ENCODE data around the gene SLITRK2.
A peak's percentile ranks its signal among the peaks of the same experiment; 100 is the strongest.

The SLITRK2 gene

GRCh38 chrX:145818186-145819113, 821 bp downstream of the SLITRK2 start:
- no peak for DNase-seq (ENCODE audit: low read depth)
- TF ChIP-seq, protein P1, sequence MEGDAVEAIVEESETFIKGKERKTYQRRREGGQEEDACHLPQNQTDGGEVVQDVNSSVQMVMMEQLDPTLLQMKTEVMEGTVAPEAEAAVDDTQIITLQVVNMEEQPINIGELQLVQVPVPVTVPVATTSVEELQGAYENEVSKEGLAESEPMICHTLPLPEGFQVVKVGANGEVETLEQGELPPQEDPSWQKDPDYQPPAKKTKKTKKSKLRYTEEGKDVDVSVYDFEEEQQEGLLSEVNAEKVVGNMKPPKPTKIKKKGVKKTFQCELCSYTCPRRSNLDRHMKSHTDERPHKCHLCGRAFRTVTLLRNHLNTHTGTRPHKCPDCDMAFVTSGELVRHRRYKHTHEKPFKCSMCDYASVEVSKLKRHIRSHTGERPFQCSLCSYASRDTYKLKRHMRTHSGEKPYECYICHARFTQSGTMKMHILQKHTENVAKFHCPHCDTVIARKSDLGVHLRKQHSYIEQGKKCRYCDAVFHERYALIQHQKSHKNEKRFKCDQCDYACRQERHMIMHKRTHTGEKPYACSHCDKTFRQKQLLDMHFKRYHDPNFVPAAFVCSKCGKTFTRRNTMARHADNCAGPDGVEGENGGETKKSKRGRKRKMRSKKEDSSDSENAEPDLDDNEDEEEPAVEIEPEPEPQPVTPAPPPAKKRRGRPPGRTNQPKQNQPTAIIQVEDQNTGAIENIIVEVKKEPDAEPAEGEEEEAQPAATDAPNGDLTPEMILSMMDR (IDR thresholded peaks at IDR 0.05; ENCODE audit: control insufficient read depth, extremely low read depth, insufficient read depth) = no peak
- no peak overlapping the region for H3K4me3 ChIP-seq (ENCODE audit: low read depth, low read length)

- no peak overlapping the region for H3K4me3 ChIP-seq (ENCODE audit: low read depth, low read length)
- no peak for DNase-seq (ENCODE audit: low read depth)
- TF ChIP-seq, protein P1 (IDR thresholded peaks at IDR 0.05; ENCODE audit: control insufficient read depth, extremely low read depth, insufficient read depth) = no peak
Measured at GRCh38 chrX:145820825-145821224, 3.2 kb downstream of the SLITRK2 start.

DNA sequence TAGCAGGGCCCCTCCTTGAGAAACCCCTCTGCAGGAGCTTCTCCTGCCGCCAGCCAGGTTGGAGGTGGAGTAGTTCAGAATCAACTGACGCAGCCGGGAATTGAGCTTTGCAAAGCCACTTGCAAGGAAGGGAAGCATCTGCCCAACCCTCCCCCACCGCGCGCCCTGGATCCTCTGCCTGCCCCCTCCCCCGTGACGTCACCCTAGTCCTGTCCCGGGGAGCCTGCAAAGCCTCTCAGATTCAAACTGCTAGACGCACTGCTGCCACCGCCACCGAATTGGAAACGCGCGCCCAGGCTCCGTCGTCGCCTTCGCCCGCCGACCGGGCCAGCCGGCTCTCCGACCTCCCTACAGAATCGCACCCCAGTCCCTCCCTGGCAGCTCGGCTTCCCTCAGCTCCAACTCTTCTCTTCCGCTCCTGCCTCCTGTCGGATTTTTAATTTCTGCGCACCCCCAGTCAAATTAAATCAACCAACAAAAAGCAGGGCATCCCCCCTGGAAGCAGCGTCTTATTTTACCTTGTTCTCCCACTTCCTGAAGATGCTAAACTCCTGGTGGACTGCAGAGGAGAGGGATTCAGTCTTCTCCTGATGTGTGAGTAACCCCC, 3.8 kb downstream of the SLITRK2 start:
- TF ChIP-seq, protein P1 (IDR thresholded peaks at IDR 0.05; ENCODE audit: control insufficient read depth, extremely low read depth, insufficient read depth) = no peak
- H3K4me3 ChIP-seq (ENCODE audit: low read depth, low read length) = no peak overlapping the region
- DNase-seq (ENCODE audit: low read depth) = no peak

GRCh38 chrX:145821898-145822571, 4.4 kb downstream of the SLITRK2 start:
- TF ChIP-seq, protein P1 (IDR thresholded peaks at IDR 0.05; ENCODE audit: control insufficient read depth, extremely low read depth, insufficient read depth) = no peak
- no peak for DNase-seq (ENCODE audit: low read depth)
- H3K4me3 ChIP-seq (ENCODE audit: low read depth, low read length) = no peak overlapping the region

DNA sequence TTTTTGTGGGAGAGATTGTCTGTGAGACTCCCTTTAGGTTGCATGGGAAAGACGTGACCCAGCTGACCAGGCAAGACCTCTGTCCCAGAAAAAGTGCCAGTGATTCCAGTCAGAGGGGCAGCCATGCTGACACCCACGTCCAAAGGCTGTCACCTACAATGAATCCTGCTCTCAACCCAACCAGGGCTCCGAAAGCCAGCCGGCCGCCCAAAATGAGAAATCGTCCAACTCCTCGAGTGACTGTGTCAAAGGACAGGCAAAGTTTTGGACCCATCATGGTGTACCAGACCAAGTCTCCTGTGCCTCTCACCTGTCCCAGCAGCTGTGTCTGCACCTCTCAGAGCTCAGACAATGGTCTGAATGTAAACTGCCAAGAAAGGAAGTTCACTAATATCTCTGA, 5.5 kb downstream of the SLITRK2 start:
- TF ChIP-seq, protein P1 (IDR thresholded peaks at IDR 0.05; ENCODE audit: control insufficient read depth, extremely low read depth, insufficient read depth) = no peak
- DNase-seq (ENCODE audit: low read depth) = no peak
- no peak overlapping the region for H3K4me3 ChIP-seq (ENCODE audit: low read depth, low read length)

DNA sequence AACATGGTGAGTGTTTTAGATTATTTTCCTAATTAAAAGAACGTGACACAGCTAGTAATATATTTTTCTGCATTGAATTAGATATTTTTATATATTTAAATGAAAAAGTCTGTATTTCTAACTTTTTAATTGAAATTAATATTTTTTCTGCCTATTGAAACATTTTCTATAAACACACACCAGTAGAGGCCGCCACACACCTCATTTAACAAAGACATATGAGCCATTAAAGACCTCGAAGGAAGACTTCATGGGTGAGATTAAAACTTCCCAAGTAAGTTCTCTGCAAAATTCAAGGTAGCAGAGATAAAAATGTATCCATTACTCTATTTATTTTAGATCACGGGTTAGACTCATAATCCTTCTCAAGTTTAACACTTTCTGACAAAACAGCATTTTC, 8.3 kb downstream of the SLITRK2 start:
- no peak for DNase-seq (ENCODE audit: low read depth)
- TF ChIP-seq, protein P1 (IDR thresholded peaks at IDR 0.05; ENCODE audit: control insufficient read depth, extremely low read depth, insufficient read depth) = peak; percentile 39
- no peak overlapping the region for H3K4me3 ChIP-seq (ENCODE audit: low read depth, low read length)

Data from LNCaP clone FGC (cell line).